Neural cell (in vitro differentiated cells): ENCODE results near the gene PTPN9. TPM values are rescaled to one million over a fixed set of nuclear protein-coding genes. Genes with fewer than 3 reads are reported as not detected.

Experiments
- H2AFZ ChIP-seq: fragments of 200-600, 300-800 bp; sonication (generic), shearing (Covaris generic); 2 replicates; pipeline ENCODE4 v1.6.0; 2014; ENCODE audit warnings: low read depth, mild to moderate bottlenecking, antibody characterized with exemption, low read length, moderate library complexity
- H3F3A ChIP-seq: fragments of 200-600 bp; shearing (Covaris generic); 2 replicates; pipeline ENCODE4 v1.6.1; 2016; ENCODE audit warnings: mild to moderate bottlenecking, moderate library complexity, mixed read lengths, antibody characterized with exemption, low read length; ENCODE audit not compliant: insufficient read depth, poor library complexity, severe bottlenecking
- H3K27ac ChIP-seq: fragments of 200-600, 300-800 bp; sonication (generic), shearing (Covaris generic); 2 replicates; pipeline ENCODE4 v1.5.1; 2014; ENCODE audit warnings: mild to moderate bottlenecking, low read length, moderate library complexity
- H3K27me3 ChIP-seq: fragments of 300-800, 200-600 bp; sonication (generic), shearing (Covaris generic); 2 replicates; pipeline ENCODE4 v1.6.0; 2014; ENCODE audit warnings: mild to moderate bottlenecking, low read depth, low read length, moderate library complexity; ENCODE audit not compliant: insufficient read depth
- H3K36me3 ChIP-seq: fragments of 300-800, 200-600 bp; sonication (generic), shearing (Covaris generic); 2 replicates; pipeline ENCODE4 v1.5.1; 2014; ENCODE audit warnings: mild to moderate bottlenecking, antibody characterized with exemption, low read length, moderate library complexity; ENCODE audit not compliant: insufficient read depth
- H3K4me2 ChIP-seq: fragments of 300-800, 200-600 bp; sonication (generic), shearing (Covaris generic); 2 replicates; pipeline ENCODE4 v1.6.0; 2014; ENCODE audit warnings: mild to moderate bottlenecking, low read length
- H3K4me3 ChIP-seq: fragments of 300-800, 200-600 bp; sonication (generic), shearing (Covaris generic); 2 replicates; pipeline ENCODE4 v1.5.1; 2014; ENCODE audit warnings: mild to moderate bottlenecking, low read length, moderate library complexity
- H3K79me2 ChIP-seq: fragments of 200-600 bp; shearing (Covaris generic); replicated peaks from 2 replicates; pipeline ENCODE4 v1.6.0; 2014; ENCODE audit warnings: mild to moderate bottlenecking, low read length, moderate library complexity; ENCODE audit not compliant: insufficient read depth
- H3K9ac ChIP-seq: fragments of 300-800, 200-600 bp; sonication (generic), shearing (Covaris generic); 2 replicates; pipeline ENCODE4 v1.6.1; 2016; ENCODE audit warnings: mild to moderate bottlenecking, low read length, mixed read lengths
- H3K9me2 ChIP-seq: fragments of 200-600 bp; shearing (Covaris generic); 2 replicates; pipeline ENCODE4 v1.6.1; 2016; ENCODE audit warnings: mild to moderate bottlenecking, low read length, mixed read lengths; ENCODE audit not compliant: insufficient read depth
- H3K9me3 ChIP-seq: fragments of 200-600, 300-800 bp; sonication (generic), shearing (Covaris generic); 2 replicates; pipeline ENCODE4 v1.6.1; 2016; ENCODE audit warnings: mild to moderate bottlenecking, mixed run types, low read length, moderate library complexity, mixed read lengths
- H4K20me1 ChIP-seq: fragments of 200-600 bp; shearing (Covaris generic); 2 replicates; pipeline ENCODE4 v1.6.1; 2016; ENCODE audit warnings: mild to moderate bottlenecking, mixed run types; ENCODE audit not compliant: insufficient read depth
- EP300 ChIP-seq: fragments of 450-650 bp; conservative IDR thresholded peaks from 2 replicates; pipeline ENCODE4 v1.6.1; 2014; ENCODE audit warnings: antibody characterized with exemption, mild to moderate bottlenecking, moderate library complexity; ENCODE audit not compliant: poor library complexity, severe bottlenecking
- EZH2 ChIP-seq: fragments of 200-600, 300-800 bp; shearing (Covaris generic), sonication (generic); IDR thresholded peaks from 2 replicates; pipeline ENCODE4 v1.6.1; 2014; ENCODE audit warnings: antibody characterized with exemption, low read length, borderline replicate concordance, mild to moderate bottlenecking; ENCODE audit not compliant: insufficient read depth, poor library complexity, severe bottlenecking
- MXI1 ChIP-seq: fragments of 450-650 bp; conservative IDR thresholded peaks from 2 replicates; pipeline ENCODE4 v1.6.1; 2014; ENCODE audit warnings: antibody characterized with exemption, mild to moderate bottlenecking; ENCODE audit not compliant: poor library complexity, severe bottlenecking
- POLR2AphosphoS5 ChIP-seq: IDR thresholded peaks from 2 replicates; pipeline ENCODE4 v1.6.1; 2012
- RAD21 ChIP-seq: fragments of 450-650 bp; conservative IDR thresholded peaks from 2 replicates; pipeline ENCODE4 v1.6.1; 2014; ENCODE audit warnings: antibody characterized with exemption, mild to moderate bottlenecking, moderate library complexity
- SMC3 ChIP-seq: fragments of 450-650 bp; conservative IDR thresholded peaks from 2 replicates; pipeline ENCODE4 v1.6.1; 2014; ENCODE audit warnings: antibody characterized with exemption, mild to moderate bottlenecking, moderate library complexity; ENCODE audit not compliant: poor library complexity
- TAF1 ChIP-seq: IDR thresholded peaks from 2 replicates; pipeline ENCODE4 v1.6.1; 2012; ENCODE audit warnings: low read depth
- polyA plus RNA-seq: library from polyadenylated mRNA; depleted of rRNA; stranded (reverse); fragments of >200 nt; gene quantifications from 2 replicates; pipeline ENCODE4 v1.2.3, GENCODE V29; 2014
- TF ChIP-seq, protein P1 (sequence below): fragments of 450-650 bp; IDR thresholded peaks from 2 replicates; pipeline ENCODE4 v1.5.1; 2014; ENCODE audit warnings: antibody characterized with exemption, mild to moderate bottlenecking, moderate library complexity; ENCODE audit not compliant: poor library complexity, severe bottlenecking
- TF ChIP-seq, protein P2 (sequence below): IDR thresholded peaks from 2 replicates; pipeline ENCODE4 v1.6.1; 2012; ENCODE audit warnings: borderline replicate concordance

The PTPN9 gene
- polyA plus RNA-seq, 1 donor from 2014 or later: 33.1 TPM

DNA sequence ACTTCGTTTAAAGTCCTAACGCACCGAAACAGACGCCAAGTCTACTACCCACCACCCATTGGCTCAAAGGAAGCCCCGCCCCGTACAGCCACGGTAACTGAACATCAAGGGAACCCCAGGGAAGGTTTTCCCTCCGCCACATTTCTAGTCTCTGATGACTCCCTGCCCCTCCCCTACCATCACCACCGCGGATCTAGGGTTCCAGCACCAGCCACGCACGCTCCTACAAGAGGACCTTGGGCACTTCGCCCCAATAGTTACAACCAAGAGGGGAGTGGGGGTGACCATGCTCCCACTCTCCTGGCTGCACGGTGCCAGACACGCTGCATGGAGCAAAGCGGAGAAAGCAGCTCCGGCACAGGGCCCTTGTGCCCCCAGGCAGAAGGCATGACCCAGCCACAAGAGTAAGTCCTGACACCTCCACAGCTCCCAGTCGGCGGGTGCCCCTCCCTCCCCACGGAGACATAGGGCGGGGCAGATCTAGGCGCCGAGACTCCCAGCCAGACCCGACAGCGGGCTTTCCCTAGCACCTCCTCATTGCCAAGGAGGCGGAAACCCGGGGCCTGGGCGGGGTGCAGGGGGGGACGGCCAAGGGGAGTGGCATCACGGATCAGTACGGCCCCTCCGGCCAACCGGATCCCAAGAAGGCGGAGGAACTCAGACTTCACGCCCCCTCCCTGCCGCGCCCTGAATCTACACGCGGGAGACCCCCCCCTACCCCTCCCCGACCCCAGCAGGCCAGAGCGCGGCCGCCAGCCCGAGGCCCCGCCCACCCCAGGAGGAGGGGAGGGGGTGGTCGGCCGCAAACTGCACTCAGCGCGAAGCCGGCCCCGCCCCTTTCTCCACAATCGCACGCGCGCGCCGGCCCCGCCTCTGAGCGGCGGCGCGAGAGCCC is 128.6 kb downstream of the PTPN9 start:
- peak overlapping the region; percentile 97 for H3K4me3 ChIP-seq
- H3K9me3 ChIP-seq: no peaks in the 10 kb centered on the region
- peak overlapping the region; percentile 95 for H3K9ac ChIP-seq

DNA sequence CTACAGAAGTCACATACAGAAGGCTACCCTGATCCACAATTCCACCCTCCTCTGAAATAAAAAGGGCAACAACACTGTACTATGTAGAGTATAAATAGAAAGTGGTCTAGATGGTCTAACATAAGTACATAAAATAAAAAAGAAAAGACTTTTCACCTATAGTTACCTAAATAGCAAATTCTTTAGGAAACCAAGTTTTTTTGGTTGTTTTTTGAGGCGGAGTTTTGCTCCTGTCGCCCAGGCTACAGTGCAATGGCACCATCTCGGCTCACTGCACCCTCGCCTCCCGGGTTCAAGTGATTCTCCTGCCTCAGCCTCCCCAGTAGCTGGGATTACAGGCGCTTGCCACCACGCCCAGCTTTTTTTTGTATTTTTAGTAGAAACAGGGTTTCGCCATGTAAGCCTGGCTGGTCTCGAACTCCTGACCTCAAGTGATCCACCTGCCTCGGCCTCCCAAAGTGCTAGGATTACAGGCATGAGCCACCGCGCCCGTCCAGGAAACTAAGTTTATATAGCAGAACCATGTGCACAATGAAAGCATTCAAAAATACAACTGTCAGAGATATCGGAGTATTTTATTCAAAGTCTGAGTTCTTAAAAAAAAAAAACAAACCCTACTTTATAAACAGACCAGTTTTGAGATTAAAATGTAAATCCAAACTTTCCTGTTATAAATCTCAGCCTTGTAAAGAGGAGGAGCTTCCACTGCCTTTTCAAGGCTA is 129.4 kb downstream of the PTPN9 start:
- Histone ChIP-seq H3K27me3 (no peaks in the 10 kb centered on the region), H3K9me3 (no peaks in the 10 kb centered on the region), H3K79me2 (peaks cover 49% of the 10 kb centered on the region), H3K36me3 (no peaks in the 10 kb centered on the region), H2AFZ (no peak overlapping the region), H3K9ac (no peak overlapping the region), H3K4me3 (peak overlapping the region; percentile 97), H3K9me2 (no peaks in the 10 kb centered on the region), H3F3A (no peaks in the 10 kb centered on the region), H3K4me2 (peak overlapping the region; percentile 56), H4K20me1 (no peaks in the 10 kb centered on the region), H3K27ac (no peak overlapping the region)
- TF ChIP-seq, protein P1, sequence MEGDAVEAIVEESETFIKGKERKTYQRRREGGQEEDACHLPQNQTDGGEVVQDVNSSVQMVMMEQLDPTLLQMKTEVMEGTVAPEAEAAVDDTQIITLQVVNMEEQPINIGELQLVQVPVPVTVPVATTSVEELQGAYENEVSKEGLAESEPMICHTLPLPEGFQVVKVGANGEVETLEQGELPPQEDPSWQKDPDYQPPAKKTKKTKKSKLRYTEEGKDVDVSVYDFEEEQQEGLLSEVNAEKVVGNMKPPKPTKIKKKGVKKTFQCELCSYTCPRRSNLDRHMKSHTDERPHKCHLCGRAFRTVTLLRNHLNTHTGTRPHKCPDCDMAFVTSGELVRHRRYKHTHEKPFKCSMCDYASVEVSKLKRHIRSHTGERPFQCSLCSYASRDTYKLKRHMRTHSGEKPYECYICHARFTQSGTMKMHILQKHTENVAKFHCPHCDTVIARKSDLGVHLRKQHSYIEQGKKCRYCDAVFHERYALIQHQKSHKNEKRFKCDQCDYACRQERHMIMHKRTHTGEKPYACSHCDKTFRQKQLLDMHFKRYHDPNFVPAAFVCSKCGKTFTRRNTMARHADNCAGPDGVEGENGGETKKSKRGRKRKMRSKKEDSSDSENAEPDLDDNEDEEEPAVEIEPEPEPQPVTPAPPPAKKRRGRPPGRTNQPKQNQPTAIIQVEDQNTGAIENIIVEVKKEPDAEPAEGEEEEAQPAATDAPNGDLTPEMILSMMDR: no peak
- TF ChIP-seq POLR2AphosphoS5 (no peak), TAF1 (no peak), EP300 (no peak), SMC3 (no peak), RAD21 (no peak)
- TF ChIP-seq, protein P2, sequence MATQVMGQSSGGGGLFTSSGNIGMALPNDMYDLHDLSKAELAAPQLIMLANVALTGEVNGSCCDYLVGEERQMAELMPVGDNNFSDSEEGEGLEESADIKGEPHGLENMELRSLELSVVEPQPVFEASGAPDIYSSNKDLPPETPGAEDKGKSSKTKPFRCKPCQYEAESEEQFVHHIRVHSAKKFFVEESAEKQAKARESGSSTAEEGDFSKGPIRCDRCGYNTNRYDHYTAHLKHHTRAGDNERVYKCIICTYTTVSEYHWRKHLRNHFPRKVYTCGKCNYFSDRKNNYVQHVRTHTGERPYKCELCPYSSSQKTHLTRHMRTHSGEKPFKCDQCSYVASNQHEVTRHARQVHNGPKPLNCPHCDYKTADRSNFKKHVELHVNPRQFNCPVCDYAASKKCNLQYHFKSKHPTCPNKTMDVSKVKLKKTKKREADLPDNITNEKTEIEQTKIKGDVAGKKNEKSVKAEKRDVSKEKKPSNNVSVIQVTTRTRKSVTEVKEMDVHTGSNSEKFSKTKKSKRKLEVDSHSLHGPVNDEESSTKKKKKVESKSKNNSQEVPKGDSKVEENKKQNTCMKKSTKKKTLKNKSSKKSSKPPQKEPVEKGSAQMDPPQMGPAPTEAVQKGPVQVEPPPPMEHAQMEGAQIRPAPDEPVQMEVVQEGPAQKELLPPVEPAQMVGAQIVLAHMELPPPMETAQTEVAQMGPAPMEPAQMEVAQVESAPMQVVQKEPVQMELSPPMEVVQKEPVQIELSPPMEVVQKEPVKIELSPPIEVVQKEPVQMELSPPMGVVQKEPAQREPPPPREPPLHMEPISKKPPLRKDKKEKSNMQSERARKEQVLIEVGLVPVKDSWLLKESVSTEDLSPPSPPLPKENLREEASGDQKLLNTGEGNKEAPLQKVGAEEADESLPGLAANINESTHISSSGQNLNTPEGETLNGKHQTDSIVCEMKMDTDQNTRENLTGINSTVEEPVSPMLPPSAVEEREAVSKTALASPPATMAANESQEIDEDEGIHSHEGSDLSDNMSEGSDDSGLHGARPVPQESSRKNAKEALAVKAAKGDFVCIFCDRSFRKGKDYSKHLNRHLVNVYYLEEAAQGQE: no peak

More for the DNA sequence above, 128.6 kb downstream of the PTPN9 start:
- no peaks in the 10 kb centered on the region for H4K20me1 ChIP-seq
- no peaks in the 10 kb centered on the region for H3K9me2 ChIP-seq
- peak overlapping the region; percentile 56 for H3K4me2 ChIP-seq
- peak overlapping the region; percentile 65 for H3K27ac ChIP-seq
- H3K79me2 ChIP-seq: peaks cover 44% of the 10 kb centered on the region
- H2AFZ ChIP-seq: no peak overlapping the region
- H3K27me3 ChIP-seq: no peaks in the 10 kb centered on the region
- no peaks in the 10 kb centered on the region for H3K36me3 ChIP-seq
- no peaks in the 10 kb centered on the region for H3F3A ChIP-seq
- TF ChIP-seq, protein P1: no peak
- TF ChIP-seq TAF1 (no peak), RAD21 (no peak), EZH2 (no peak), MXI1 (peak; percentile 93), EP300 (no peak), SMC3 (peak; percentile 29), POLR2AphosphoS5 (peak; percentile 9)
- TF ChIP-seq, protein P2: no peak
